ENCODE measurements around the gene TET3.
A peak's percentile ranks its signal among the peaks of the same experiment; 100 is the strongest.

TET3 gene

GRCh38 chr2:73965053-73965452, 19.7 kb upstream of the TET3 start:
- no peak for DNase-seq

GRCh38 chr2:73968357-73968937, 16.3 kb upstream of the TET3 start:
- DNase-seq = no peak

- no peak for DNase-seq
Observed at GRCh38 chr2:73969356-73969755, 15.4 kb upstream of the TET3 start.

GRCh38 chr2:73970141-73970803, 14.4 kb upstream of the TET3 start:
- DNase-seq = no peak

- peak; percentile 41 for DNase-seq
Observed at GRCh38 chr2:73970850-73971471, 13.7 kb upstream of the TET3 start.

- no peak for DNase-seq
Observed at GRCh38 chr2:73971722-73972121, 13.0 kb upstream of the TET3 start.

- DNase-seq = no peak
Observed at GRCh38 chr2:73972846-73973245, 11.9 kb upstream of the TET3 start.

- no peak for DNase-seq
Observed at GRCh38 chr2:73975731-73976130, 9.0 kb upstream of the TET3 start.

- DNase-seq = no peak
Observed at GRCh38 chr2:73976803-73977202, 7.9 kb upstream of the TET3 start.

- DNase-seq = no peak
Observed at GRCh38 chr2:73977466-73977865, 7.2 kb upstream of the TET3 start.

- peak; percentile 72 for DNase-seq
Observed at GRCh38 chr2:73979021-73979420, 5.7 kb upstream of the TET3 start.

GRCh38 chr2:73979686-73980085, 5.0 kb upstream of the TET3 start:
- DNase-seq = no peak

GRCh38 chr2:73980566-73980965, 4.1 kb upstream of the TET3 start:
- no peak for DNase-seq

- no peak for DNase-seq
Observed at GRCh38 chr2:73981081-73982001, 3.4 kb upstream of the TET3 start.

GRCh38 chr2:73982140-73982617, 2.5 kb upstream of the TET3 start:
- DNase-seq = no peak

GRCh38 chr2:73983322-73984202, 1.1 kb upstream of the TET3 start:
- no peak for DNase-seq

- DNase-seq = peak; percentile 70
Observed at GRCh38 chr2:73984922-73985307, 205 bp downstream of the TET3 start.

GRCh38 chr2:73985308-73986084, 786 bp downstream of the TET3 start:
- peak; percentile 74 for DNase-seq

- DNase-seq = no peak
Observed at GRCh38 chr2:73986085-73986681, 1.5 kb downstream of the TET3 start.

GRCh38 chr2:73987109-73987947, 2.6 kb downstream of the TET3 start:
- no peak for DNase-seq
